ENCODE data around the gene HSPBP1. TPM values are rescaled to one million over a fixed set of nuclear protein-coding genes. Genes with fewer than 3 reads are reported as not detected.
"Not testable (repeated sequence)": the region's sequence is repeated elsewhere in the genome, so short reads cannot be mapped to it uniquely, and the experiment has no call there.

Gene HSPBP1, protein sequence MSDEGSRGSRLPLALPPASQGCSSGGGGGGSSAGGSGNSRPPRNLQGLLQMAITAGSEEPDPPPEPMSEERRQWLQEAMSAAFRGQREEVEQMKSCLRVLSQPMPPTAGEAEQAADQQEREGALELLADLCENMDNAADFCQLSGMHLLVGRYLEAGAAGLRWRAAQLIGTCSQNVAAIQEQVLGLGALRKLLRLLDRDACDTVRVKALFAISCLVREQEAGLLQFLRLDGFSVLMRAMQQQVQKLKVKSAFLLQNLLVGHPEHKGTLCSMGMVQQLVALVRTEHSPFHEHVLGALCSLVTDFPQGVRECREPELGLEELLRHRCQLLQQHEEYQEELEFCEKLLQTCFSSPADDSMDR
- 10 to 100 TPM; 20.7 to 46.5 (median 25.4) TPM for polyA plus RNA-seq (ENCODE audit: insufficient read length in 4 of 4)

GRCh38 chr19:55279770-55280643 is at the start of gene HSPBP1:
TSS of gene HSPBP1 (minus strand) at chr19:55280110. CDS start at chr19:55279608, 502 bp downstream.
- DNase-seq (ENCODE audit: low read depth in 4 of 4, low spot score in 3 of 4): peak; percentile 85 to 92 (median 88)

DNA sequence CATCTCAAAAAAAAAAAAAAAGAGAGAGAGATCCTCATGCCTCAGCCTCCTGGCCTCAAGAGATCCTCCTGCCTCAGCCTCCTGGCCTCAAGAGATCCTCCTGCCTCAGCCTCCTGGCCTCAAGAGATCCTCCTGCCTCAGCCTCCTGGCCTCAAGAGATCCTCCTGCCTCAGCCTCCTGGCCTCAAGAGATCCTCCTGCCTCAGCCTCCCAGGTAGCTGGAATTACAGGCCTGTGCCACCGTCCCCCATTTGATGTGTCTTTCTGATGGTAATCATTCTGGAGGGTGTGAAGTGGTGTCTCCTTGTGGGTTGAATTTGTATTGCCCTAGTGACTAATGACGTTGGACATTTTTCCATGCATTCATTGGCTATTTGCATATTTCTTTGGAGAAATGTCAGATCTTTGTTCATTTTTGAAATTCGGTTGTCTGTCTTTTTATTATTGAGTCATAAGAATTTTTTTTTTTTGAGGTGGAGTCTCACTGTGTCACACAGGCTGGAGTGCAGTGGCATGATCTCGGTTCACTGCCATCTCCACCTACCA is 48.9 kb upstream of the HSPBP1 start:
- not testable (repeated sequence) for DNase-seq (ENCODE audit: low read depth in 4 of 4, low spot score in 3 of 4)

DNA sequence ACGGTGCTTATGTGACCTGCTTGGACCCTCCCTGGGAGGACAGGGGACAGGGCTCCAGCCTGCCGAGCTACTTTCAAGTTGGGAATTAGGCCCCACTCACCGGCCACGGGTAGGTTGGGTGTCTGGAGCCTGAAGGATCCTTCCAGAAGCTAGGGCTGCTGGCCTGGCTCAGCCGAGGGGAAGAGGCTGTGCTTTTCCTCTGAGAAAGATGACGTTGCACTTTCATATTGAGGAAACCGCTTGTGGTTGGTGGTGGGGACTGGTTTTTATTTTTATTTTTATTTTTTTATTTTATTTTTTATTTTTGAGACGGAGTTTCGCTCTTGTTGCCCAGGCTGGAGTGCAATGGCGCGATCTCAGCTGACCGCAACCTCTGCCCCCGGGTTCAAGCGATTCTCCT is 45.3 kb upstream of the HSPBP1 start, which contains the start of gene TMEM150B:
Gene TMEM150B (minus strand): TSS at position 170 of the 400 bp plus-strand sequence. CDS start 4,305 bp downstream, outside the sequence.
- no peak for DNase-seq (ENCODE audit: low read depth in 4 of 4, low spot score in 3 of 4)

GRCh38 chr19:55324662-55325061 is 44.8 kb upstream of the HSPBP1 start:
- no peak for DNase-seq (ENCODE audit: low read depth in 4 of 4, low spot score in 3 of 4)

- no peak for DNase-seq (ENCODE audit: low read depth in 4 of 4, low spot score in 3 of 4)
Observed at GRCh38 chr19:55322204-55322885, 42.4 kb upstream of the HSPBP1 start.

GRCh38 chr19:55321466-55322137 is 41.7 kb upstream of the HSPBP1 start:
- no peak for DNase-seq (ENCODE audit: low read depth in 4 of 4, low spot score in 3 of 4)

DNA sequence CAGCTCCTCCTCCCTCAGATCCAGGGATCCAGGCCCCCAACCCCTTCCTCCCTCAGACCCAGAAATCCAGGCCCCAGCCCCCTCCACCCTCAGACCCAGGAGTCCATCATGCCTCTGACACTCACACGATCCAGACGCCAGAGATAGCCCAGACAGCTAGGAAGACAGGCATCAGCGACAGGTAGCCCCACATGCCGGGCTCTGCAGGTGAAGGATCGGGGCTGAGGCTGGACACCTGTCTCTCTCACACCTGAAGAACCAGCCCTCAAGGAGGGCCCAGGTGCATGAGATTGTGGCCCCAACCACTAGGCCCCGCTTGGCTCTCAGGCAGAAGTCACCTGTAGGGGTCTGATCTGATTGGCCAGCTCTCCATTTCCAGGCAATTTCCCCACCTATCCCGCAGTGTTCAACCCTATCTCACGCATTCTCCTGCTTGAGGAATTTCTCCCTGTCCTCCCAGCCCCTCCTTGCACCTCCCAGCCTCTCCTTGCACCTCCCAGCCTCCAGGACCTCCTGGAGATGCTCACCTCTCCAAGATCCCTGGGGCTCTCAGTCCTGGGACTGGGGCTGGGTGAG is 41.0 kb upstream of the HSPBP1 start:
- DNase-seq (ENCODE audit: low read depth in 4 of 4, low spot score in 3 of 4): no peak

GRCh38 chr19:55319785-55320184 is 39.9 kb upstream of the HSPBP1 start:
- DNase-seq (ENCODE audit: low read depth in 4 of 4, low spot score in 3 of 4): no peak

DNA sequence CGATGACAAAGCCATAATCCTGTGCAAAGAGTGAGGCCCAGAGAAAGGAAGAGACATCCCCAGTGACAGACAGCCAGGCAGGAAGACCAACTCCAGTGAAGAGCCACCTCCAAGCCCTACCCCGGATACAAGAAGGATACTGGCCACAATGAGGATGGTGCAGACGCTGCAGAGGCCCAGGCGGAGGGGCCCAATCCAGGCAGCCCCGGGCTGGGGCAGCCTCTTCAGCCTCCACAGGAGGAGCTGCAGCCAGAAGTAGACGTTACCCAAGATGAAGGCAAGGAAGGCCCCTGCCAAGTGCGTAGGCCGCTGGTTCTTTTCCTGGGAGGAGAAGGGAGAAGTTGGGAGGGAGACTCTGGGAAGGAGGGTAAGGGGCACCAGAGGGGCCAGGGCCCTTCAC is 36.7 kb upstream of the HSPBP1 start:
- DNase-seq (ENCODE audit: low read depth in 4 of 4, low spot score in 3 of 4): no peak

DNA sequence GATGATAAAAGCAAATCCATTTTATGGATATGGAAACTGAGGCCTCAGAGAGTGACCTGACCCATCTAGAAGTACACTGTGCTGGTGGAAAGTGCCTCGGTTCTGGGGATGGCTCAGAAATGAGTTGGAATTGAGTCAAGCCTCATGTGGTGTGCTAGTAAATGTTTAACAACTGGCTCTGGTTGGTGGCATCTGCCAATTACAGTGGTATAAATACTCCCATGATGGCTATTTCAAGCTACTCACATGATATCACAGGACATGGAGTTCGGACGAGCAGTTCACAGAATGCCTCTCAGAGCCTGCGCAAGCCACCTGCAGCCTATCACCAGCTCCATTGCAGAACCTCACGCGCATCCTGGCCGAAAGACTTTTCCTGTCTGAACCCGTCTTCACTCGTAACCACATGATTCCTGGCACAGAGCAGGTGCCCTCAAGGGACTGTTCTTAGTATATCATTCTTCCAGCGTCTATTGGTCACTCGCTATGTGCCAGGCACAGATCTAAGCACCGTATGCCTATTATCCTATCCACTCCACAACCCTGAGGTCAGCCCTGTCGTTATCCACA is 36.1 kb upstream of the HSPBP1 start:
- DNase-seq (ENCODE audit: low read depth in 4 of 4, low spot score in 3 of 4): no peak

GRCh38 chr19:55314396-55314795 is 34.5 kb upstream of the HSPBP1 start:
- no peak for DNase-seq (ENCODE audit: low read depth in 4 of 4, low spot score in 3 of 4)

DNA sequence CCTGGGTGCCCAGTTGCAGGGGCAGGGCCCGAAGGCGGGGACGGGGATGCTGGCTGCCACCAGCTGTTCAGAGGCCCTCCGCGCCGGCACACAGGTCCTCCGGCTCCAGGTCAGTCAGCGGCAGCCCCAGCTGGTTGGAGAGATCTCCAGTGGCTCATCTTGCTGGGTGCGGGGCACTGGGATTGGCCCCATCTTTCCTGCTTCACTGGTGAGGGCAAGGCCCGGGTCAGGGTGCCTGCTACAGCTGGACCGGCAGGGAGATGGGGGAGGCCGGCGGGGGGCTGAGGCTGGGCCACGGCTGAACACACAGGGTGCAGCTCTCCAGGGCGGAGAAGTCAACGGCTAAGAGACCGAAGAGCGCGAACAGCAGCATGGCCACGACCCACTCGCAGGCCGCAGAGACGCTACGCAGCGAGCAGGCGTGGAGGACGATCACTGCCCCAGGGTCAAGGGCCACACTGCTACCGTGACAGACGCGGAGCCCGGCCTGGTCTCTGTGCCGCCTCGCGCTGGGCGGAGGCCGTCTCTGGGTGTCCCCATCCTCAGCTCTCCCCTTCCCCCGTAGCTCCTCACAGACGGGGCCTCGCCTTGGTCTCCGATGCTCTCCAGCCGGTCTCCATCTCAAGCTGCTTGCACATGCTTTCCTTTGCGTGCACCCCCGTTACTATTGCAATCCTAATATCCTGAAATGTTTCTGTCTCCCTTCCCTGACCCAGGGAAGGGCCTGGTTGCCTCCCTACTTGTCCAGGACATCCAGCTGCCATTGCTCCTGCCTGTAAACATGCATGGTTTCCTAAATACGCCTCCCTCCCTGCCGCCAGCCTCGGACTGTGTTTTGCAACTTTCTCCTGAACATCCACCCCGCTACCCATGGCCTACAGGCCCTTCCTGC is 33.0 kb upstream of the HSPBP1 start:
- DNase-seq (ENCODE audit: low read depth in 4 of 4, low spot score in 3 of 4): no peak

DNA sequence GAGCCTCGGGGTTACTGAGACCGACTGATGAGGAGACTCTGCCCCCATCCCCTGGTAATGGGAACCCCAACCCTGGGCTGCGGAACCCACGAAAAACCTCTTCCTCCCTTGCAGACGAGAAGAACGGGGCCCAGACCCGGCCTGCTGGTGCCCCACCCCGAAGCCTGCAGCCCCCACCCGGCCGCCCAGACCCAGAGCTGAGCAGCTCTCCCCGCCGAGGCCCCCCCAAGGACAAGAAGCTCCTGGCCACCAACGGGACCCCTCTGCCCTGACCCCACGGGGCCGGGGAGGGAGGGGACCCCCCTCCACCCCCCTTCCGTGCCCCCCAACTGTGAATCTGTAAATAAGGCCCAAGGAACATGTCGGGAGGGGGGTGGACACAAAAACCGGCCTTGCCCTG is 31.9 kb upstream of the HSPBP1 start:
- DNase-seq (ENCODE audit: low read depth in 4 of 4, low spot score in 3 of 4): no peak

- DNase-seq (ENCODE audit: low read depth in 4 of 4, low spot score in 3 of 4): no peak
Observed at GRCh38 chr19:55311397-55311796, 31.5 kb upstream of the HSPBP1 start.

DNA sequence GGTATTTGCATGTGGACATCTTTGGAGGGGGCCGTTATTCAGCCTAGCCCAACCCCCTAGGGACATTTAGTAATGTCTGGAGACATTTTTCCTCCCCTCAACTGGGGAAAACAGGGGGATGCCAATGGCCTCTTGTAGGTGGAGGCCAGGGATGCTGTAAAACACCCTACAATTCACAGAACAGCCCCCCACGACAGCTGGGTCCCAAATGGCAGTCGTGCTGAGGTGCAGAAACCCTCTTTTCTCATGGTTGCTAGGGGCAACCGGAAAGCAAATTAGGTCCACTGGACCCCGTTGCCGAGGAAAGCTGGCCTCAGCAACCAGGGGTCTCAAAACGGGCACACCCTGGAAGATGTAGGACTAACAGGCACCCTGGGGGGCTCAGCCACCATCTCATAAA is 30.6 kb upstream of the HSPBP1 start:
- no peak for DNase-seq (ENCODE audit: low read depth in 4 of 4, low spot score in 3 of 4)

DNA sequence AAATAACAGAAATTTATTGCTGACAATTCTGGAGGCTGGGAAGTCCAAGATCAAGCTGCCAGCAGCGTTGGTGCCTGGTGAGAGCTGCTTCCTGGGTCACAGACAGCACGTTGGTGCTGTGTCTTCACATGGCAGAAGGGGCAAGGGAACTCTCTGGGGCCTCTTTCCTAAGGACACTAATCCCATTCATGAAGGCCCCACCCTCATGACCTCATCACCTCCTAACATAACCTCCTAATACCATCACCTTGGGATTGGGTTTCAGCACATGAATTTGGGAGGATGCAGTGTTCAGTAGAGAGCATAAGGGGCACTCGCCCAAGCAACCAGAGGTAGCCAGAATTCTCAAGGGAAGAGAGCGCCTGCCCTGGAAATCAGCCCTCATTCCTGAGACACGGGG is 29.5 kb upstream of the HSPBP1 start:
- no peak for DNase-seq (ENCODE audit: low read depth in 4 of 4, low spot score in 3 of 4)

- DNase-seq (ENCODE audit: low read depth in 4 of 4, low spot score in 3 of 4): no peak
Observed at GRCh38 chr19:55308281-55308680, 28.4 kb upstream of the HSPBP1 start.

DNA sequence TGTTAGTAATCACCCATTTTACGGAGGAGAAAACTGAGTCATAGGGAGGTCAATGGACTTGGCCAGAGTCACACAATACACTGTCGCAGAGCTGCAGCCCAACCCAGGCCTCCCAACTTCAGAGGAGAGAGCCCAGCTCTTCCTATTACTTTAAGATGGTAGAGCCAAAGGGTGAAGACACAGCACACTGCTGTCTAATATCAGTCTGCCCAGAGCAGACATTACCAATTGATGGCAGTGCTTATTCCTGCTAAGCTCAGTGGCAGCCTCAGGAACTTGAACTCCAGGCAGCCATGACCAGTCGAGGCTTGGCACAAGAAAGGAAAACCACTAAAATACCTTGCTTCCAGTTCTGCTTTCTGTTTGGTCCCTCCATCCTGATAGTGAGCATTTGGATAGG is 26.8 kb upstream of the HSPBP1 start:
- DNase-seq (ENCODE audit: low read depth in 4 of 4, low spot score in 3 of 4): no peak
